ENCODE data around the gene HDAC5.
"Not testable (repeated sequence)": the region's sequence is repeated elsewhere in the genome, so short reads cannot be mapped to it uniquely, and the experiment has no call there.

Gene HDAC5

DNA sequence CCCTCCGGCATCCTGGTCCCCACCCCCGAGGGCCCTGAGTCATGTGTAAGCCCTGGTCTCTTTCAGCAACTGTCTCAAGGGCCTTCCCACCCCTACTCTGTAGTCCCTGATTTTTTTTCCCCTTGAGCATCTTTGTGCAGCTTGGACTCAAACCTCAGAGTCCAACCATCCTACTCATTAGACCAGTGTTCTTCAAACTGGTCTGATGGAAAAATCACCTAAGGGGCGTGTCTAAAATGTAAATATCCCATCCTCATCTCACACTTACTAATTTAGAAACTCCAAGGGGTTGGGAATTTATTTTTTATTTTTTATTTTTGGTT, 52.3 kb downstream of the HDAC5 start:
- DNase-seq (ENCODE audit: low read depth in 4 of 4, low spot score in 1 of 4), result peak in 2 of 4 experiments; percentile 45 to 54

DNA sequence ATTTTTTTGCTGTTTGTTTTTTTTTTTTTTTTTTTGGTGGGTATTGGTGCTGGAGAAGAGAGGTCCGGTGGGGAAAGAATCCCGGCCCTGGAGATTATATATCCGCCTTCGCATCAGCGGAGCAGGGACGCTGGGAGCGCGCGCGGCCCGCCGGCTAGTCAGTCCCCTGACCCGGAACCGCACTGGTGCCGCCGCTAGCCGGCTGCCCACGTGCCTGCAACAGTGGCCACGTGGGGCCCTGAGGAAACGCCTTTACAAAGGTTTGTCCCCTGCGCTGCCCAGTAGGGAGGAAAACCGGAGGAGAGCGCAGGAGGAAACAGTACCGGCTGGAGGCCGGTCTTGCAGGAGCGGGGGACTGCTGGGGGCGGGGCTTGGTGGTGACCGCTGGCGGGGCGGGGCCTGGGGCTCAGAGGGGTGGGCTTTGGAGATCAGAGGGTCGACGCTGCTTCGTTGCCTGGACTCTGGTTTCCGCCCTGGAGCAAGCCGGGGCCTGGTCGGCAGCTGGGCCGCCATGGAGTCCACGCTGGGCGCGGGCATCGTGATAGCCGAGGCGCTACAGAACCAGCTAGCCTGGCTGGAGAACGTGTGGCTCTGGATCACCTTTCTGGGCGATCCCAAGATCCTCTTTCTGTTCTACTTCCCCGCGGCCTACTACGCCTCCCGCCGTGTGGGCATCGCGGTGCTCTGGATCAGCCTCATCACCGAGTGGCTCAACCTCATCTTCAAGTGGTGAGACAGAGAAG, 52.8 kb downstream of the HDAC5 start, which contains the start of gene G6PC3:
Gene G6PC3 (plus strand): TSS at position 281 of the 743 bp plus-strand sequence. CDS start 231 bp downstream, at position 512.
- peak; percentile 58 to 91 (median 66) for DNase-seq (ENCODE audit: low read depth in 4 of 4, low spot score in 1 of 4)

DNA sequence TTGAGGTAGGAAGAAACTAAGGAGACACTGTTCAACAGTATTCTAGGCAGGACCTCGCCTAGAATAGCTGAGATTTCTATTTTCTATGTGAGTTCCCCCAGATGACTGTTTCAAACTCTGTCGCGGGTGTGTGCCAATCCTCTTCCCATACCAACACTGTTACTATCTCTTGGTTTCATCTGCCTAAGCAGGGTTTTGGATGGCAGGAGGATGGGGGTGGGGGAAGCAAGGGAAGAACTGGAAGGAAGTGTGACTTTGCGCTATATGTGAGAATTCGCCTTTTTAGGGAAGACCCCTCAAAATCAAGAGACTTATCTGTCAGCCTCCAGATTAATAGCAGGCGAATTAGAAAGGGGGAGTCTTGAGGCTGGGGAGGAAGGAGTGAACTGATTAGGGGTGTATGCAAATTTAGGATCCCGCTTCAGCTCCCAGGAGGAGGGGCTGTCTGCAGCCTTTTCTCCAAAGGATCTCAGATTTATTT, 53.4 kb downstream of the HDAC5 start:
- no peak for DNase-seq (ENCODE audit: low read depth in 4 of 4, low spot score in 1 of 4)

DNA sequence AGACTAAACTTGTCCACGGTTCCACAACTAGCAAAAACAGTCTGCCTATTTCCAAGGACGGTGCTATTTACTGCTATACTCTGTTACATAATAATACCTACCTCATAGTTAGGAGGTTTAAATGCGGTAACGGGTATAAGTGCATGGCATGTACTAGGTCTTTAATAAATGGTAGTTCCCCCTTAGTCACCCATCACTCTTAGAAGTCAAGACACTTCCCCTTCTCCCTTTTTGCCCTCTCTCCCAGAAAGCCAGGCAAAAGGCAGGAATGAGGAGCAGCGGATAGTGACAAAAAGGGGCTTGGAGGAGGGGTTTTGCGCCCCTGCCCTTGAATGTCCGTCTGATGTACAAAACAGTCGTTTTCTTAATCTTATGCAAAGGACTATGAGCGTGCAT, 55.9 kb downstream of the HDAC5 start:
- DNase-seq (ENCODE audit: low read depth in 4 of 4, low spot score in 1 of 4), result no peak

DNA sequence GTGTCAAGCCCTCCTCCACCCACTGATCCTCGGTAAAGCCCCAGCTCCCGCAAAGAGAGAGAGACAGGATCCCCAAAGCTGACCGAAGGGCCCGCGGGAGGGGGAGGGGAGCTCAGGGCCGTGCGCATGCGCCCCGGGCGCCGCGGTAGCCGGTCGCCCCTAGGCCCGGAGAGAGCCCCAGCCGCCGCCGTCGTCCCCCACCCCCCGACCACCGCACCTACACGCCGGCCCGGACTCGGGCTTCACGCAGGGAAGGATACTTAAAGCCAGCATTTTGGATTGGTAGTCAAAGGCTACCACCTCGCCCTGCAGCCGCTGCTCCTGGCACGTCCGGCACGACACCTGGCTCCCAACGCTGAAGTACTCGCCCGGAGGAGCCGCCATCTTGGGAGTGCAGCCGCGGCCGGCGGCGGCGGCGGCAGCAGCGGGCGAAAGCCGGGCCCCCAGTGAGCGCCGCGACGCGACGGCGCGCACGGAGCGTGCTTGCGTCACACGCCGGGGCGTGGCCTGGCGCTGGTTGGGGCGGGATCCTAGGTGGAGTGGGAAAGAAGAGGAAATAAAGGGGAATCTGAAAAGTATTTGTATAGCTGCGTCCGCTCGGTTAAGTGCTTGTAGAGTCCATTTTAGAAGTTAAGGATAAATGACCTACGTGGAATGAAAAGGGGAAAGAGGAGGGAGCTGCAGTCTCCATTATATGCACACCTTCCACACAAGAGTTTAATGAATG, 57.1 kb downstream of the HDAC5 start, which contains the start of gene LSM12:
Gene LSM12 (minus strand): TSS at position 468 of the 727 bp plus-strand sequence. CDS start 84 bp downstream, at position 384.
- peak; percentile 73 to 87 (median 84) for DNase-seq (ENCODE audit: low read depth in 4 of 4, low spot score in 1 of 4)

DNA sequence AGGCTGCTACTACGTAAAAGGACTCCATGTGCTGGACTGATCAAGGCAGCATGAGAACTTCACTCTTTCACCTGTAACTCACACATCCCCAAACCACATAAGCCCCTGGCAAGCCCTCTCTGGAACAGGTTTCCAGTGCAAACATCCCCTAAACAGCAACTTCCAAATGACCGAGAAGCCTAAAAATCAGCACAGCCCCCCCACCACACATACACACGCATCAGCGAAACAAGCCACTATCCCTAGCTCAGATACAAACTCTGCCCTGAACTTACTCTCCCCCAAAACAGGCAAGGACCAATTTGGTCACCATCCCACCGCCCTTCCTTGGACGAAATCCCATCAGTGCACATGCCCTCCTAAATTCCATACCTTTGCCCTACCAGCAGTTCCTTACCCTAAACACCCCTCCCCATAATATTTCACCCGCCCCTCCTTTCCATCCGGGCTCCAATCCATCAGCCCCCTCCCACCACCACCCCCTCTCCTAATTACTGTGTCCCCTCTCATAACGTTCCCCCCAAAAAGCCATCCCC, 57.7 kb downstream of the HDAC5 start:
- DNase-seq (ENCODE audit: low read depth in 4 of 4, low spot score in 1 of 4), result no peak

DNA sequence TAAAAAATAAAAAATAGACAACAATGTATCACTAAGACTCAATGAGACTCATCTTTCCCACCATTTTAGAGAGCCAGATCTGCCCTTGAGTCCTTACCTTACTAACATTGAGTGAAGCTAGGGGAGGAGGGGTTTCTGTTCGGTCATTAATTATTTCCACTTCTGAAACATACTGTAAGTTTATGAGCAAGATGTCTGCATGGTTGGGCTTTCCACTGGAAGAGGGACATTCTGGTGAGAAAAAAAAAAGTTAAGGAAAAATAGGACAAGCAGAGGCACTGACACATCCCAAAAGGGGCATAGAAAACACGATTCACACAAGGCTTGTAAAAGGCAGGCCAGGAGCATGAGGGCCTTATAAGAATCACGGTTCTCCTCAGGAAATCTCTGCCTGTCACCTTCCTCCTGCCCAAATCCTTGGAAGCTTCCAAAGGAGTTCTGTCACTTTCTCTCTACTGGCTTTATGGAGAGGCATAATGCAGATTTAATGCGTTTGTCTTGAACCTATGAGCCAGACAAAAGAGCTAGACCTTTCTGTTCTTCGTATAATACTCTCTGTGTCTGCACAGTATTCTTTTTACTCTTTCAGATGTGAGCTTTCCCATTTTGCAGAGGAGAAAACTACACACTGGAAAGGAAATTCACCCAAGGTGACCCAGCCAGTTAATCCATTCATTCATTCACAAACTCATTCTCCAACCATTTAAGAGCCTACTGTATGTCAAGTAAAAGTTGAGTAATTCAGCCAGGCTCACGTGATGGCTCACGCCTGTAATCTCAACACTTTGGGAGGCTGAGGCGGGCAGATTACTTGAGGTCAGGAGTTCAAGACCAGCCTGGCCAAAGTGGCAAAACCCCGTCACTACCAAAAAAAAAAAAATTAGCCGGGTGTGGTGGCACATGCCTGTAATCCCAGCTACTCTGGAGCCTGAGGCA, 59.5 kb downstream of the HDAC5 start:
- no peak for DNase-seq (ENCODE audit: low read depth in 4 of 4, low spot score in 1 of 4)

DNA sequence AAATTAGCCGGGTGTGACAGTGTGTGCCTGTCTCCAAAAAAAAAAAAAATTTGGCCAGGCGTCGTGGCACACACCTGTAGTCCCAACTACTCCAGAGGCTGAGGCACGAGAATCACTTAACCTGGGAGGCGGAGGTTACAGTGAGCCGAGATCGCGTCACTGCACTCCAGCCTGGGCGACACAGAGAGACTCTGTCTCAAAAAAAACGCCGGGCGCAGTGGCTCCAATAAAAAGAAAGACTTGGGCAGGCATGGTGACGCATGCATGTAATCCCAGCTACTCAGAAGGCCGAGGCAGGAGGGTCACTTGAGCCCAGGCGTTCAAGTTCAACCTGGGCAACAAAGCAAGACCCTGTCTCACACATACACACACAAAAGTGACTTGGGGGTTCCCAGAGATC, 60.6 kb downstream of the HDAC5 start:
- DNase-seq (ENCODE audit: low read depth in 4 of 4, low spot score in 1 of 4), result no peak

DNA sequence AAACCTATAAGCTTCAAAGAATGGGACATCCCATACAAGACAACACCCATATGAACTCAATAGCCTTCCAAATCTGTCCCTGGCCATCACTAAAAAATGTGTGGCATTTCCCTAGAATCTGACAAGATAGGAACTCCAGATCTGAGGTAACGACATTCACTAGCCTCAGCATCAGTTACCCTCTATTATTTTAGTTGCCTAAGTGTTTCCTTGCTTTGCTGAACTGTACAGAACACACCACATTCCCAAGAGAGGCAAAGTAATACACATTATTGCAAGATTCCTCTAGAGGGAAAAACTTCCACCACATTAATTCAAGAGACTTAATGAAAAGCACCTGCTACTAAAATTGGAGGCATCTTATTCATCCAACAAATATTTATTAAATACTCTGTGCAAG, 62.0 kb downstream of the HDAC5 start:
- no peak for DNase-seq (ENCODE audit: low read depth in 4 of 4, low spot score in 1 of 4)

DNA sequence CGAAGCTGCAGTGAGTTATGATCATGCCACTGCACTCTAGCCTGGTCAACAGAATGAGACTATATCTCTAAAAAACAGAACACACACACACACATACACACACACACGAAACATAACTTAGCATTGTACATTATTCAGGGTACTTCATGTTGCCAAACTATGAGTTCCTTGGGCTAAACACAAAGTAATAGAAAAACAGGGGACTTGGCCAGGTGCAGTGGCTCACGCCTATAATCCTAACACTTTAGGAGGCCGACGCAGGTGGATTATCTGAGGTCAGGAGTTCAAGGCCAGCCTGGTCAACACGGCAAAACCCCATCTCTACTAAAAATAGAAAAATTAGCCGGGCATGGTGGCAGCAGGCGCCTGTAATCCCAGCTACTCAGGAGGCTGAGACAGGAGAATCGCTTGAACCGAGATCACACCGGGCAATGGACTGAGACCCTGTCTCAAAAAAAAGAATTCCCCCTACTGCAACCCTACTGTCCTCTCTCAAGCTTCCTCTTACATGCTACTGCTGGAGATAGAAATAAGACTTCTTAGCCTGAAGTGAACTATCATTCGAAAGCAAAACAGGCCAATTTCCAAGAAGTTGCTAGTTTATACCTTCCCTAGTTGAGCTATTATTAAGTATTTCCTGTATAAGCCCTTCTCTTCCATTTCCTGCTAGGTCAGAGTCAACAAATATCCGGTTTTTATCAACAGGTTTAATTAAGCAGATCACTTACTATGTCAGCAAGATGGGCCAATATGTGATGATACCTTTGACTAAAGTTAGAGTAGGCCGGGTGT, 64.1 kb downstream of the HDAC5 start:
- DNase-seq (ENCODE audit: low read depth in 4 of 4, low spot score in 1 of 4), result no peak

DNA sequence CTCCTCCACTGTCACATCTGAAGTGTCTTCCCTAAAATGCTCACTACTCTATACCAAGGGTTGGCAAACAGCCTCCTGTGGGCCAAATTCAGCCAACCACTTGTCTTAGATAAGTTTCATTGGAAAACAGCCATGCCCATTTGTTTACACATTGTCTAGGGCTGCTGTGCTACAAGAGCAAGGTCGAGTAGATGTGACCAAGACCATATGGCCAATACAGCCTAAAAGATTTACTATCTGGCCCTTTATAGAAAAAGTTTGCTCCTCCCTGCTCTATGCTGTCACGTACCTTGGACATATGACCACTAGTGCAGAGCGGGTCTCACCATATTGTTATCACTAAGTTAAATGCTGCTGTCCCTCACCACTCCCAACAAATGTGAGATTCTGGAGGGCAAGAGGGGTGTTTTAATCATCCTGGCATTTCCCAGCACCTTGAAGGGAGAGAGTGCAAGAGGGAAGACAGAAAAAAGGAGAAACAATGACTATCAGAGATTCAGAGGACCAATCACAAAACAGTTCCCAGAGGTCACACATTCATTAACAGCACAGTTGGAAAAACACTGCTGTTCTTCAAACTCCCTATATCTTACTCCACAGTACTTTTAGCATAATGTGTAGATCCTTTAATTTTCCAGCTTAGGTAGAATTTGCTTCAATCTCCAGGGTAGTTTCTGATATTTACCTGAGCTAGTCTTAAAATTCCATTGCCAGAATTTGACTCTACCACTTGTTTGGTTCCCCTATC, 70.1 kb downstream of the HDAC5 start:
- no peak for DNase-seq (ENCODE audit: low read depth in 4 of 4, low spot score in 1 of 4)

DNA sequence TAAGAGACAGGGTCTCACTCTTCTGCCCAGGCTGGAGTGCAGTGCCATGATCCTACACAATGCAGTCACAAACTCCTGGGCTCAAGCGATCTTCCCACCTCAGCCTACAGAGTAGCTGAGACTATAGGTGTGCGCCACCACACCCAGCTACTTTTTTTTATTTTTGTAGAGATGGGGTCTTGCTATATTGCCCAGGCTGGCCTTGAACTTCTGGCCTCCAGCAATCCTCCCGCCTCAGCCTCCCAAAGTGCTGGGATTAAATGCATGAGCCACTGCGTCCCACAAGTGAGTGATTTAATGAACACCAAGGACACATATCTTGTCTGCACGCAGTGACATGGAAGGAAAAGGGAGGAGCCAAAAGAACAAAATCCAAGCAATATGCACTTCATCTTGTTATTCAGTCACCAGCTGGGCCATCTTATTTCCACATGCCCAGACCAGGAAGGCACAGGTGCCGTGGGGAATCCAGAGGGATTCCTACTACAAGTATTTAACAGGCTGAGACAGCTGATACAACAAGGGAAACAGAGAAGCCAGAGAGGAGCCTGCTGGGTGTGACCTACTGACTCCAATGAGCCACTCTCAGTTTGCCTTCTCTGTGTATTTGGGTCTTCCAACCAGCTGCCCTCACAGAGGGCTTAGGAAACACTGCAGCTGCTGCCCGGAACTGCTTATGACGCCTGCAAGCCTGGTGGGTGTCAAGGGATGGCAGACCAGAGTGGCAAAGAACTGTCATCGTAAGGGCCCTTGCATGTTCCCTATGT, 74.0 kb downstream of the HDAC5 start:
- no peak for DNase-seq (ENCODE audit: low read depth in 4 of 4, low spot score in 1 of 4)

DNA sequence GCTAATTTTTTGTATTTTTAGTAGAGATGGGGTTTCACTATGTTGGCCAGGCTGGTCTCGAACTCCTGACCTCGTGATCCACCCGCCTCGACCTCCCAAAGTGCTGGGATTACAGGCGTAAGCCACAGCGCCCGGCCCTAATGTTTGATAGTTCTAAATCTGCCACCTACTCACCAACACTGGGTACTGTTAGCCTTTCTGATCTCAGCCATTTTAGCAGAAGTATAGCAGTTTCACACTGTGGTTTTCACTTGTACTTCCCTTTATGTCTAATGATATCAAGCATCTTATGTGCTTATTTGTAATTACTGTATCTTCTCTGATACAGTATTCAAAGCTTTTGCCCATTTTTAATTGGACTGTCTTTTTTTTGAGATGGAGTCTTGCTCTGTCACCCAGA, 76.5 kb downstream of the HDAC5 start:
- DNase-seq (ENCODE audit: low read depth in 4 of 4, low spot score in 1 of 4), result not testable (repeated sequence)

DNA sequence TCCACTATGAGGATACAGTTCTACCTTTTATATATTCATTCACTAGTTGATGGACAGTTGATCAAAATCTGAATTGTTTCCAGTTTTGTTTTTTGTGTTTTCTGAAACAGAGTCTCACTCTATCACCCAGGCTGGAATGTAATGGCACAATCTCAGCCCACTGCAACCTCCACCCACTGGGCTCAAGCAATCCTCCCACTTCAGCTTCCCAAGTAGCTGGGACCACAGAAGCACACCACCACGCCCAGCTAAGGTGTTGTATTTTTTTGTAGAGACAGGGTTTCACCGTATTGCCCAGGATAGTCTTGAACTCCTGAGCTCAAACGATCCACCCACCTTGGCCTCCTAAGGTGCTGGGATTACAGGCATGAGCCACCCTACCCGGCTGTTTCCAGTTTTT, 78.0 kb downstream of the HDAC5 start:
- DNase-seq (ENCODE audit: low read depth in 4 of 4, low spot score in 1 of 4), result no peak

DNA sequence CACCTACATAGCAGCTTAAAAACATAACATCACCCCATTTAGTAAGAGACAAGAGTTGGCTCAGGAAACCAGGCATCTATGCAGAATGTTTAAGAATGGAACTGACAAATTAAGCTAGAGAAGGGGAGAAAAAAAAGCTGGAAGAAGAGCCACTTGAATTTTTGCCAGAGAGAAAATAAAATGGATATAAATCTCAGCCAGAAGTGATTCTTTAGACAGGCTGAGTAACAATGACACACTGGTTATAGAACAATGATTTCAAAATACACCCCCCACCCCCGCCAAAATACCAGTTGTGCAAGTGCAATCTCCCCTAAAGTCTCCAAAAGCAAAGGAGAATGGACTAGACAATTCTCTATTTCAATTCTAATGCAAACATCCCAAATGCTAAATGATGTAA, 79.4 kb downstream of the HDAC5 start:
- no peak for DNase-seq (ENCODE audit: low read depth in 4 of 4, low spot score in 1 of 4)

DNA sequence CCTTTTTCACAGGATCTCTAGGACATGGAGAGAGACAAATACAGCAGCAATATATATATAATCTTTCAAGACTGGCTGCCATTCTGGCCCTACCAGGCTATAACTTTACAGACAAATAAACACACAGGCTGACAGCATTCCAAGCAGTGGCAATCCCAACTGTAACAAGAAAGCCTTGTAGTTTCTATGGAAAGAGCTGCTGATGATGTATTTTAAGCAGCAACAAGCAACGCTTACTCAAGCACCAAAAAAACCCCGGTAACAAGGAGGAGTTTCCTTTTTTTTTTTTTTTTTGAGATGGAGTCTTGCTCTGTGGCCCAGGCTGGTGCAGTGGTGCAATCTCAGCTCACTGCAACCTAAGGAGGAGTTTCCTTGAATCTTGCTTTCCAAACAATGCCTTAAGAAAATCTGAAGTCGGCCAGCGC, 80.2 kb downstream of the HDAC5 start:
- no peak for DNase-seq (ENCODE audit: low read depth in 4 of 4, low spot score in 1 of 4)

DNA sequence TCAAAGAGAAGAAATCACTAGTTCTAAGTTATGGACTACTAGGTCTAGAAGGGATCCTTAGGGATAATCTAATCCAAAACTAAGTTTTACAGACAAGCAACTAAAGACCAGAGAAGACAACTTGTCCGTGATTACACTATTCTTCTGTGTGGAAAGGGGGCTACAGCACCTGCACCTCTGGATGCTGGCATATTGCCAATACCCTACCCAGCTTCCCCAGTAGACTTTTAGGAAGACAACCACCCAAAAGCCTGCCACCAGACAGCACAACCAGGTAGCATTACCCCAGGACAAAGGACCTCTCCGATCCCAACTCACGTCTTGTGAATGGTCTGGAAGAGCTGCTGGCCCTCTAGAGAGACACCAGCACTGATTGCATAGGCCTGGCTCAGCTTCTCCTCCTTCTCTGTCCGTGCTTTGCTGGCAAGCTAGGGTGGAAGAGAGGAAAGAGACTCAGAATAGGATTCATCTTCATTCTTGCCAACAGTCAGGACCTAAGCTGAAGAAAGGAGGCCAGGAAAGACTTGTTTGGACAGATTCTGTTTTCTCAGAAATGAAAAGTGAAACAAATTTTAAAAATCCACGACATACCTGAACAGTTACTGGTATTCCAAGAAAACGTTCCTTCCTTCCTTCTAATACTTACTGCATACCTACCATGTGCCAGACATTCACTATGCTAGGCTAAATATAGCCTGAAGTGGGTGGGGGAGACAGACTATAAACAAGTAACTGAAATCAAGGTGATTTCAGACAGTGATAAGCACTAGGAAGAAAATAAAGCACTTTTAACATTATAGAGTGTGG, 83.4 kb downstream of the HDAC5 start:
- no peak for DNase-seq (ENCODE audit: low read depth in 4 of 4, low spot score in 1 of 4)

DNA sequence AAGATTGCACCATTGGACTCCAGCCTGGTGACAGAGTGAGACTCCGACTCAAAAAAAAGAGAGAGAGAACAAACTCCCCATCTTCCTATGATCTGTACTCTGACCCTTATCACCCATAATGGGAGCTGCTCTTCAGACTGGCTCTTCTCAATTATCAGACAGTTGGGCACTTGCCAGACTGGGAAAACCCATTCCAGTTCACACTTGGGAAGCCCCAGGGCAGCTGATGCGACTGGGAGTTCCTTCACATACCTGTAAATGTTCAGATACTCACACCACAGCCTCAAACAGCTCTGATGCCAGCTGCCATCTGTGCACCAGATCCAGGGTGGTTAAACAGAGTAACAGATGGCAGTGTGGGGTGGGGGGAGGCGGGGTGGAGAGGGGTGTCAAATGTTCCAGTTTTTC, 84.8 kb downstream of the HDAC5 start:
- no peak for DNase-seq (ENCODE audit: low read depth in 4 of 4, low spot score in 1 of 4)

Measured in stimulated activated CD4-positive, alpha-beta T cell treated with anti-CD3 and anti-CD28 coated beads, Interleukin-1b, Interleukin-23, amount 100 ng/mL, for 24 hours (primary cell).